GM12878 (cell line): ENCODE results near the gene PLEKHG4B. TPM values are rescaled to one million over a fixed set of nuclear protein-coding genes. Genes with fewer than 3 reads are reported as not detected.

ENCODE experiments used
- ATAC-seq: fragments of 200-7000 bp; cut with Tn5 transposase; 3 replicates; pipeline ENCODE4 v1.9.1; 2020; ENCODE audit warnings: mild to moderate bottlenecking, moderate library complexity
- BruUV-seq: library from RNA; stranded (reverse); fragments of 400-500 nt; replicated peaks from 2 replicates; lab custom pipeline; 2021; lab: Mats Ljungman, UMichigan
- CTCF ChIA-PET: fragments of 300-600 bp; sonication (Branson Sonifier 250); formaldehyde crosslinking; extraction: SDS; loops from one replicate; lab custom pipeline; 2021; ENCODE audit warnings: inconsistent platforms; lab: Yijun Ruan, JAX
- POLR2A ChIA-PET: fragments of 350-600 bp; formaldehyde crosslinking; extraction: SDS; loops from one replicate; lab custom pipeline; 2021; ENCODE audit warnings: inconsistent platforms; lab: Charles Lee
- RAD21 ChIA-PET: fragments of 300-600 bp; sonication (Branson Sonifier 250); formaldehyde crosslinking; loops from one replicate; lab custom pipeline; 2023; ENCODE audit warnings: antibody characterized with exemption; ENCODE audit not compliant: unreplicated experiment; lab: Charles Lee
- SMC1A ChIA-PET: fragments of 300-600 bp; sonication (Branson Sonifier 250); formaldehyde crosslinking; loops from one replicate; lab custom pipeline; 2023; ENCODE audit not compliant: unreplicated experiment, uncharacterized antibody; lab: Charles Lee
- DNase-seq: peaks from one replicate; pipeline ENCODE4 v3.0.0-alpha.2; 2011; ENCODE audit warnings: low read depth, low spot score
- FAIRE-seq: peaks from 3 replicates; lab custom pipeline; 2011; peaks lifted over from hg19 to GRCh38; lab: Jason Lieb, UNC
- H2AFZ ChIP-seq: 2 replicates; pipeline ENCODE4 v1.6.0; 2011; ENCODE audit warnings: low read depth, low read length, control low read depth; ENCODE audit not compliant: control insufficient read depth
- H3K27ac ChIP-seq: 2 replicates; pipeline ENCODE4 v1.5.1; 2011; ENCODE audit warnings: control low read depth; ENCODE audit not compliant: control insufficient read depth, insufficient read depth
- H3K27me3 ChIP-seq, 2 experiments: replicated peaks in 1 of 2; 2 replicates each; pipeline versions ENCODE4 v1.6.0 to v1.6.1; 2011; ENCODE audit warnings: low read length in 1 of 2; ENCODE audit not compliant: control insufficient read depth in 2 of 2, insufficient read depth in 2 of 2
- H3K36me3 ChIP-seq, 2 experiments: 2 replicates each; pipeline ENCODE4 v1.5.1; 2011; ENCODE audit warnings: low read length in 1 of 2; ENCODE audit not compliant: control insufficient read depth in 2 of 2, insufficient read depth in 2 of 2
- H3K4me1 ChIP-seq: 2 replicates; pipeline ENCODE4 v1.6.1; 2011; ENCODE audit warnings: mild to moderate bottlenecking, low read length, moderate library complexity, mixed read lengths; ENCODE audit not compliant: control insufficient read depth, insufficient read depth
- H3K4me2 ChIP-seq: 2 replicates; pipeline ENCODE4 v1.6.0; 2011; ENCODE audit warnings: control low read depth; ENCODE audit not compliant: control insufficient read depth, insufficient read depth
- H3K4me3 ChIP-seq: fragments of 200-600 bp; sonication (generic); 2 replicates; pipeline ENCODE4 v1.5.1; 2016
- H3K79me2 ChIP-seq: 2 replicates; pipeline ENCODE4 v1.6.0; 2011; ENCODE audit warnings: low read length; ENCODE audit not compliant: control insufficient read depth, insufficient read depth
- H3K9ac ChIP-seq: 2 replicates; pipeline ENCODE4 v1.8.0; 2011; ENCODE audit warnings: low read length, control low read depth, mixed read lengths; ENCODE audit not compliant: control insufficient read depth, insufficient read depth
- H3K9me3 ChIP-seq: replicated peaks from 3 replicates; pipeline ENCODE4 v1.5.1; 2011; ENCODE audit warnings: mild to moderate bottlenecking, low read length; ENCODE audit not compliant: control insufficient read depth, insufficient read depth
- H4K20me1 ChIP-seq: 2 replicates; pipeline ENCODE4 v1.6.0; 2011; ENCODE audit not compliant: control insufficient read depth, insufficient read depth
- EGR1 ChIP-seq, 2 experiments: IDR thresholded peaks; 1 replicate in 1 of 2; 2 replicates in 1 of 2; pipeline ENCODE4 v1.6.1; 2011 to 2012; ENCODE audit warnings: low read depth in 2 of 2, low read length in 2 of 2, borderline replicate concordance in 1 of 2, mild to moderate bottlenecking in 1 of 2, moderate library complexity in 1 of 2
- NR2C1 ChIP-seq: fragments of 450-650 bp; IDR thresholded peaks from 2 replicates; pipeline ENCODE4 v1.6.1; 2017; ENCODE audit warnings: antibody characterized with exemption, mild to moderate bottlenecking, moderate library complexity
- NR2F1 ChIP-seq: fragments of 450-650 bp; conservative IDR thresholded peaks from 2 replicates; pipeline ENCODE4 v1.6.1; 2017; ENCODE audit warnings: mild to moderate bottlenecking
- SIN3A ChIP-seq: IDR thresholded peaks from 2 replicates; pipeline ENCODE4 v1.6.1; 2012; ENCODE audit warnings: low read depth, low read length, improper control_type of control experiment
- TCF3 ChIP-seq: IDR thresholded peaks from 2 replicates; pipeline ENCODE4 v1.6.1; 2012; ENCODE audit warnings: low read depth, mild to moderate bottlenecking, low read length, borderline replicate concordance; ENCODE audit not compliant: insufficient read depth
- WRNIP1 ChIP-seq: IDR thresholded peaks from 2 replicates; pipeline ENCODE4 v1.6.1; 2011; ENCODE audit warnings: low read depth, low read length, improper control_type of control experiment, borderline replicate concordance
- WGBS: methylation state at CpG from one replicate; pipeline ENCODE4 v1.1.6; 2016; ENCODE audit warnings: low lambda C conversion rate; ENCODE audit not compliant: insufficient replicate concordance, insufficient coverage; ENCODE audit errors: missing lambda C conversion rate; 5-methylcytosine and 5-hydroxymethylcytosine counted together
- in situ Hi-C: fragments of 300-500 bp; cut with MboI; formaldehyde crosslinking; loops from 9 replicates; pipeline ENCODE4 v1.14.3; 2018; ENCODE audit warnings: mixed read lengths
- intact Hi-C: fragments of 100-400 bp; cut with micrococcal nuclease; formaldehyde crosslinking; loops from one replicate; pipeline ENCODE4 v1.14.2; 2022; ENCODE audit not compliant: unreplicated experiment
- polyA plus RNA-seq, 11 experiments: library from polyadenylated mRNA; depleted of rRNA in 4 of 11; unstranded in 6 of 11; stranded (reverse) in 5 of 11; fragments of >200 nt; fragmentation: Nextera tagmentation in 4 of 11; fragmentation: Illumina TruSeq in 1 of 11; extraction: Ambion mirVana in 4 of 11; extraction: Trizol in 1 of 11; gene quantifications; 1 replicate in 1 of 11; 2 replicates in 10 of 11; pipeline versions ENCODE4 v1.2.1 to v1.2.3, GENCODE V29; 2011 to 2016; ENCODE audit warnings: inconsistent platforms in 2 of 11, missing spikeins in 2 of 11, low read depth in 1 of 11
- total RNA-seq, 4 experiments: library from RNA; depleted of rRNA in 3 of 4; stranded (reverse); fragments of >200 nt in 3 of 4; fragmentation: Illumina TruSeq in 1 of 4; extraction: Trizol in 1 of 4; gene quantifications; 2 replicates each; pipeline versions ENCODE4 v1.2.1 to v1.2.3, GENCODE V29; 2013 to 2021
- TF ChIP-seq, protein P1 (sequence below): fragments of 450-650 bp; IDR thresholded peaks from 2 replicates; pipeline ENCODE4 v1.6.1; 2017; ENCODE audit warnings: antibody characterized with exemption, mild to moderate bottlenecking, moderate library complexity

Gene PLEKHG4B
- total and polyA plus RNA-seq, 10 of the 15 experiments (the other 5 are each of a cell fraction or from before 2014, with no cell fraction given): under 0.01 to 0.05 (median 0.01) TPM; not detected in 6

DNA sequence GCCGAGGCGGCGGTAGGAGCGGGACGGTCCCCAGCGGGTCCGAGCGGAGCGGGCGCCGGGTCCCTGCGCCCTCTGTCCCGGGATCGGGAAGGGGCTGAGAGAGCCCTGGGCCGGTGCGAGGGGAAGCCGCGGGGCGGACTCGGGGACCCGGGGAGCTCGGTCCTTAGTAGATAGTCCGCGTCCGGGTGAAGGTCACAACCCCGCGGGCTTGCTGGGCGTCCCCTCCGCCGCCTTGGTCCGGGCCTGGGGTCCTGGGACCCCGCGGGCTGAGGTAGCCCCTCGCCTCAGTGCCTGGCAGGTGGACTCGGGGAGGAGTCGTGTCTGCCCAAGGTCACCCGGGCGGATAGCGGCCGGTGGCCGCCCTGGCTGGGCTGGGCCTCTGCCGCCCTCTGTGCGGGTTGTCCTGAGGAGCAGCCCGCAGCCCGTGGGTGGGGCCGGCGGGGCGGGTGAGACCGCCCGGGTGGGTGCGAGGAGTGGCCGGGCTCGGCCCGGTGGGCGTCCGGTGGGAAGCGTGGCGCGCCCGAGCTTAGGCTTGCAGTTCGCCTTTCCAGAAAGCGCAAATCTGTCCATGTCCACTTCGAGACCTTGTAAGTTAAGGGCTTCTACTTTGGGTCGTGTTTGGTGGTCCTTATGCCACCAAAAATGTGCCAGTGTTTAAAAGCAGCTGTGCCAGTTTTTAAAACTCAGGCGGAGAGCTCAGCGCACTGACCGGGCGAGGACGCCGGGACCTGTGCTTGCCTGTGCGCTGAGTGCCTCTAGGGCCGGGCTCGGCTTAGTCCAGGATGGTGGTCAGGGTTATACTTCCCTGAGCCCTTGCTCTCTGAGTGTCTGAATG is 126.7 kb downstream of the PLEKHG4B start:
- DNase-seq (no peak), FAIRE-seq (no peak), ATAC-seq (peak; percentile 70)
- Histone ChIP-seq H3K4me2 (peak overlapping the region; percentile 66), H3K27ac (peak overlapping the region; percentile 69), H3K79me2 (peaks cover 57% of the 10 kb centered on the region), H3K9me3 (no peaks in the 10 kb centered on the region; the same call in 2 of the 3 replicates), H3K4me3 (peak overlapping the region; percentile 98), H3K36me3 (peaks cover 0 to 4% of the 10 kb centered on the region in 2 experiments; a peak in 1 of 4 replicates), H2AFZ (peak overlapping the region; percentile 58), H3K27me3 (no peaks in the 10 kb centered on the region), H3K9ac (peak overlapping the region; percentile 86), H3K4me1 (peaks cover 9% of the 10 kb centered on the region), H4K20me1 (no peaks in the 10 kb centered on the region)
- 0 out of 2 replicates have a peak, but pooled peaks have one; percentile 0 for TF ChIP-seq NR2C1
- TF ChIP-seq TCF3: no peak
- TF ChIP-seq, protein P1, sequence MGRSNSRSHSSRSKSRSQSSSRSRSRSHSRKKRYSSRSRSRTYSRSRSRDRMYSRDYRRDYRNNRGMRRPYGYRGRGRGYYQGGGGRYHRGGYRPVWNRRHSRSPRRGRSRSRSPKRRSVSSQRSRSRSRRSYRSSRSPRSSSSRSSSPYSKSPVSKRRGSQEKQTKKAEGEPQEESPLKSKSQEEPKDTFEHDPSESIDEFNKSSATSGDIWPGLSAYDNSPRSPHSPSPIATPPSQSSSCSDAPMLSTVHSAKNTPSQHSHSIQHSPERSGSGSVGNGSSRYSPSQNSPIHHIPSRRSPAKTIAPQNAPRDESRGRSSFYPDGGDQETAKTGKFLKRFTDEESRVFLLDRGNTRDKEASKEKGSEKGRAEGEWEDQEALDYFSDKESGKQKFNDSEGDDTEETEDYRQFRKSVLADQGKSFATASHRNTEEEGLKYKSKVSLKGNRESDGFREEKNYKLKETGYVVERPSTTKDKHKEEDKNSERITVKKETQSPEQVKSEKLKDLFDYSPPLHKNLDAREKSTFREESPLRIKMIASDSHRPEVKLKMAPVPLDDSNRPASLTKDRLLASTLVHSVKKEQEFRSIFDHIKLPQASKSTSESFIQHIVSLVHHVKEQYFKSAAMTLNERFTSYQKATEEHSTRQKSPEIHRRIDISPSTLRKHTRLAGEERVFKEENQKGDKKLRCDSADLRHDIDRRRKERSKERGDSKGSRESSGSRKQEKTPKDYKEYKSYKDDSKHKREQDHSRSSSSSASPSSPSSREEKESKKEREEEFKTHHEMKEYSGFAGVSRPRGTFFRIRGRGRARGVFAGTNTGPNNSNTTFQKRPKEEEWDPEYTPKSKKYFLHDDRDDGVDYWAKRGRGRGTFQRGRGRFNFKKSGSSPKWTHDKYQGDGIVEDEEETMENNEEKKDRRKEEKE: no peak
- peak; percentile 0; the same call in 1 of the 2 replicates for TF ChIP-seq SIN3A
- peak in 1 of 2 experiments; percentile 17; a peak in 1 of 3 replicates for TF ChIP-seq EGR1 (IDR thresholded peaks at IDR 0.05; ENCODE audit: borderline replicate concordance in 1 of 2, low read depth in 2 of 2, low read length in 2 of 2)
- peak; percentile 38; the same call in 1 of the 2 replicates for TF ChIP-seq NR2F1
- TF ChIP-seq WRNIP1: no peak
- intact Hi-C loops (loop anchor here (2.0 kb wide), 1 partner anchor 52 kb away; the partner anchor contains the start of gene PDCD6), in situ Hi-C loops (no loop called here)
- RAD21 ChIA-PET: interaction anchor here (0.6 to 2.4 kb wide), 3 partner anchors 30 to 179 kb away, joined by 4 to 7 read pairs (median 6); no protein-coding TSS in a partner anchor
- WGBS: under 1% methylated on average over 41 of the region's 73 CpGs
- no TSS peak for BruUV-seq
- CTCF ChIA-PET: interaction anchor here (0.6 to 2.8 kb wide), 3 partner anchors 30 to 1436 kb away, joined by 3 to 13 read pairs (median 3); no protein-coding TSS in a partner anchor
- POLR2A ChIA-PET: interaction anchor here (0.8 to 3.4 kb wide), 5 partner anchors 19 to 255 kb away, joined by 3 to 21 read pairs (median 3); partner anchors contain the start of gene PDCD6
- SMC1A ChIA-PET: interaction anchor here (0.9 to 2.7 kb wide), 5 partner anchors 13 to 53 kb away, joined by 3 to 9 read pairs (median 4); partner anchors contain the start of gene PDCD6
